ENCODE measurements around the gene OR4X2. TPM values are rescaled to one million over a fixed set of nuclear protein-coding genes. Genes with fewer than 3 reads are reported as not detected.

The OR4X2 gene
- total RNA-seq, 1 experiment from 2014 or later: not detected

GRCh38 chr11:48272606-48273005 lies 27.7 kb downstream of the OR4X2 start:
- ATAC-seq (no peak), DNase-seq (no peak)
- no peak overlapping the region for H2AFZ ChIP-seq (ENCODE audit: low read length)
- no peaks in the 10 kb centered on the region for H3K4me1 ChIP-seq (ENCODE audit: insufficient read depth, low read length)
- no peak overlapping the region for H3K9ac ChIP-seq (ENCODE audit: low read length)
- H3K9me2 ChIP-seq (replicated peaks; ENCODE audit: low read length): no peaks in the 10 kb centered on the region
- no peak overlapping the region for H3K4me2 ChIP-seq (ENCODE audit: low read length)
- H3K36me3 ChIP-seq (ENCODE audit: low read depth, low read length): no peaks in the 10 kb centered on the region
- H3K79me2 ChIP-seq (ENCODE audit: low read length): no peaks in the 10 kb centered on the region
- intact Hi-C loops (cut with micrococcal nuclease): no loop called here
- TF ChIP-seq EZH2phosphoT487 (IDR thresholded peaks at IDR 0.05; ENCODE audit: borderline replicate concordance, low read length): no peak
- no peak for TF ChIP-seq CTCF (conservative IDR thresholded peaks at IDR 0.05; ENCODE audit: low read depth, low read length)
- TF ChIP-seq EZH2 (IDR thresholded peaks at IDR 0.05; ENCODE audit: low read length, unreplicated experiment): no peak
- H3K4me3 ChIP-seq (ENCODE audit: low read length): no peak overlapping the region
- no peak overlapping the region for H3K27ac ChIP-seq (ENCODE audit: low read length)
- ChIA-PET CTCF (no interaction called here), POLR2A (ENCODE audit: unreplicated experiment) (no interaction called here)
- H3K27me3 ChIP-seq (ENCODE audit: low read length): no peaks in the 10 kb centered on the region
- no peaks in the 10 kb centered on the region for H4K20me1 ChIP-seq (ENCODE audit: low read length)
- no peaks in the 10 kb centered on the region for H3K9me3 ChIP-seq (ENCODE audit: low read length)
- BruUV-seq (replicated peaks): no TSS peak
- no peaks in the 10 kb centered on the region for H3F3A ChIP-seq (ENCODE audit: low read length, unreplicated experiment)

Other genes with a start within 250 kb of the OR4X2 start
- gene OR4B1, start 28.3 kb upstream of the OR4X2 start, total RNA-seq (2014; rRNA removed): not detected in 2 replicates
- not detected in 2 replicates for gene OR4X1, start 18.8 kb downstream of the OR4X2 start, total RNA-seq (2014; rRNA removed)
- gene OR4S1, start 61.1 kb downstream of the OR4X2 start, total RNA-seq (2014; rRNA removed): not detected in 2 replicates
- not detected in 2 replicates for gene OR4C3, start 79.8 kb downstream of the OR4X2 start, total RNA-seq (2014; rRNA removed)
- gene OR4C5, start 121.4 kb downstream of the OR4X2 start, total RNA-seq (2014; rRNA removed): not detected in 2 replicates
- gene OR4A47, start 243.7 kb downstream of the OR4X2 start, total RNA-seq (2014; rRNA removed): not detected in 2 replicates